ENCODE data around the gene YAF2. TPM values are rescaled to one million over a fixed set of nuclear protein-coding genes. Genes with fewer than 3 reads are reported as not detected.
"Not testable (repeated sequence)": the region's sequence is repeated elsewhere in the genome, so short reads cannot be mapped to it uniquely, and the experiment has no call there.

YAF2 gene
- total RNA-seq, 1 experiment from 2014 or later, result 49.6 TPM

DNA sequence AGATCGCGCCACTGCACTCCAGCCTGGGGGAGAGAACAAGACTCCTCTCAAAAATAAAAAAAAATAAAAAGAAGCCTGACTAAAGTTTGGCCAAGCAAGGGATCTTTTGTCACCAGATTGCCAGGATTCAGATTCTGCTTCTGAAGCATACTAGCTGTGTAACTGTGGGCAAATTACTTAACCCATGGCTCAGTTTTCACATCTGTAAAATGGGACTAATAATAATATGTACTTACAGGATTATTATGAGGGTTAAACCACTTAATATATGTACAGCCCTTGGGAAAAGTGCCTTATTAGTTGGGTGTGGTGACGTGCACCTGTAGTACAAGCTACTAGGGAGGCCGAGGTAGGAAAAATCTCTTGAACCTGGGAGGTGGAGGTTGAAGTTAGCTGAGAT lies 21.7 kb upstream of the YAF2 start:
- DNase-seq (ENCODE audit: unreplicated experiment), result no peak
- intact Hi-C loops (cut with micrococcal nuclease), result no loop called here
- CTCF ChIA-PET, result no interaction called here
- no peaks in the 10 kb centered on the region for H3K36me3 Mint-ChIP-seq (ENCODE audit: insufficient read depth, unreplicated experiment)
- H3K27ac Mint-ChIP-seq (ENCODE audit: low read depth, unreplicated experiment), result no peak overlapping the region
- no peaks in the 10 kb centered on the region for H3K9me3 Mint-ChIP-seq (ENCODE audit: unreplicated experiment)
- TF ChIP-seq, protein P1, sequence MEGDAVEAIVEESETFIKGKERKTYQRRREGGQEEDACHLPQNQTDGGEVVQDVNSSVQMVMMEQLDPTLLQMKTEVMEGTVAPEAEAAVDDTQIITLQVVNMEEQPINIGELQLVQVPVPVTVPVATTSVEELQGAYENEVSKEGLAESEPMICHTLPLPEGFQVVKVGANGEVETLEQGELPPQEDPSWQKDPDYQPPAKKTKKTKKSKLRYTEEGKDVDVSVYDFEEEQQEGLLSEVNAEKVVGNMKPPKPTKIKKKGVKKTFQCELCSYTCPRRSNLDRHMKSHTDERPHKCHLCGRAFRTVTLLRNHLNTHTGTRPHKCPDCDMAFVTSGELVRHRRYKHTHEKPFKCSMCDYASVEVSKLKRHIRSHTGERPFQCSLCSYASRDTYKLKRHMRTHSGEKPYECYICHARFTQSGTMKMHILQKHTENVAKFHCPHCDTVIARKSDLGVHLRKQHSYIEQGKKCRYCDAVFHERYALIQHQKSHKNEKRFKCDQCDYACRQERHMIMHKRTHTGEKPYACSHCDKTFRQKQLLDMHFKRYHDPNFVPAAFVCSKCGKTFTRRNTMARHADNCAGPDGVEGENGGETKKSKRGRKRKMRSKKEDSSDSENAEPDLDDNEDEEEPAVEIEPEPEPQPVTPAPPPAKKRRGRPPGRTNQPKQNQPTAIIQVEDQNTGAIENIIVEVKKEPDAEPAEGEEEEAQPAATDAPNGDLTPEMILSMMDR (IDR thresholded peaks at IDR 0.05; ENCODE audit: unreplicated experiment), result no peak
- H3K27me3 Mint-ChIP-seq (ENCODE audit: insufficient read depth, unreplicated experiment), result peaks cover 3% of the 10 kb centered on the region
- no peak overlapping the region for H3K4me3 Mint-ChIP-seq (ENCODE audit: unreplicated experiment)
- no TSS peak for BruUV-seq (replicated peaks)
- no peaks in the 10 kb centered on the region for H3K4me1 Mint-ChIP-seq (ENCODE audit: insufficient read depth, unreplicated experiment)
- POLR2A ChIA-PET, result no interaction called here

DNA sequence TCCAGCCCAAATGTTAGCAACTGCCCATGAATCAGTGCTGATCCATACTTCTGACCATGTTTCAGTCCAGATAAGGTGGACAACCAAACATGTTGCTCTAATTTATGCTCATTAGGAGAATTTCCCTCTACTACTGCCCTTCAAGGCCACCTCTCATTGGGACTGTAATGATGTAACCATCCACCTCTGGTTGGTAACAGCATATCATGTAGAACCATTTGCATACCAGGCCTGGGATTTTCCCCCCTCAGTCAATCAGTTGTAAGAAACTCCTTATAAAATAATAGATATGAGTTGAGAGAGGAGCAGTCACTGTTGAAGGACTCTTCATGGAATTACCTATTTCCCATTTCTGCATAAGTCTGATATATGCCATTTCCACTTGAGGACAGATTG lies 17.8 kb upstream of the YAF2 start:
- Mint-ChIP-seq H3K36me3 (ENCODE audit: insufficient read depth, unreplicated experiment) (no peaks in the 10 kb centered on the region), H3K9me3 (ENCODE audit: unreplicated experiment) (peaks cover 8% of the 10 kb centered on the region), H3K4me3 (ENCODE audit: unreplicated experiment) (no peak overlapping the region), H3K4me1 (ENCODE audit: insufficient read depth, unreplicated experiment) (no peaks in the 10 kb centered on the region), H3K27ac (ENCODE audit: low read depth, unreplicated experiment) (no peak overlapping the region), H3K27me3 (ENCODE audit: insufficient read depth, unreplicated experiment) (peaks cover 25% of the 10 kb centered on the region)
- ChIA-PET POLR2A (interaction anchor here (1.0 kb wide), 2 partner anchors 69 to 111 kb away, joined by 3 read pairs; partner anchors contain the start of gene GXYLT1), CTCF (interaction anchor here (0.6 kb wide), 2 partner anchors 21 to 23 kb away, joined by 3 to 4 read pairs; no protein-coding TSS in a partner anchor)
- BruUV-seq (replicated peaks), result no TSS peak
- intact Hi-C loops (cut with micrococcal nuclease), result no loop called here
- TF ChIP-seq, protein P1 (IDR thresholded peaks at IDR 0.05; ENCODE audit: unreplicated experiment), result no peak
- no peak for DNase-seq (ENCODE audit: unreplicated experiment)

DNA sequence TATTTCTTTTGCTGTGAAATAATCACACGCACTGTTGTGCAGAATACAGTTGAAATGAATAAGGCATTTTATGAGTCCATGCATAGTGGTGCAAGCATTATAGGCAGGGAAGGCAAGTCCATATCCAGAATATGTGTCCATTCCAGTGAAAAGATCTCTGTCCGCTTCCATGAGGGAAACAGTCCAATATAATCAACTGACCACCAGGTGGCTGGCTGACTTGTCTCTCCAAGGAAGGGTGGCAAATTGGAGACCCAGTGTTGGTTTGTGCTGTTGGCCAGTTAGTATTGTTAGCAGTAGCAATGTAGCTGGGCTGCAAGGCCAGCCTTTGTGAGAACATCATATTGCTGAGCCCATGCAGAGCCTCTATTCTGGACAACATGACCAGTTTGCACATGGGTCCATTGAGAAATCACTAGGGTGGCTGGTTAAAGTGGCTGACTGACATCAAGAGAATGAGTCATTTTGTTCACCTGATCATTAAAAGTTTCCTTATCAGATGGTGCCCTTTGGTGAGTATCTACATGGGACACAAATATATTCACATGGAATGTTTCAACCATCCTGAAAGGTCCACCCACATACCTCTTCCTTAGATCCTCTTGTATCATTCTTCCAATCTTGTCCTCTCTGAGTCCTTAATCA lies 17.3 kb upstream of the YAF2 start:
- ChIA-PET POLR2A (no interaction called here), CTCF (interaction anchor here (0.6 kb wide), 1 partner anchor 24 kb away, joined by 3 read pairs; no protein-coding TSS in a partner anchor)
- TF ChIP-seq, protein P1 (IDR thresholded peaks at IDR 0.05; ENCODE audit: unreplicated experiment), result no peak
- H3K4me1 Mint-ChIP-seq (ENCODE audit: insufficient read depth, unreplicated experiment), result no peaks in the 10 kb centered on the region
- H3K27me3 Mint-ChIP-seq (ENCODE audit: insufficient read depth, unreplicated experiment), result peaks cover 25% of the 10 kb centered on the region
- H3K9me3 Mint-ChIP-seq (ENCODE audit: unreplicated experiment), result peaks cover 8% of the 10 kb centered on the region
- no peaks in the 10 kb centered on the region for H3K36me3 Mint-ChIP-seq (ENCODE audit: insufficient read depth, unreplicated experiment)
- no TSS peak for BruUV-seq (replicated peaks)
- intact Hi-C loops (cut with micrococcal nuclease), result no loop called here
- H3K27ac Mint-ChIP-seq (ENCODE audit: low read depth, unreplicated experiment), result no peak overlapping the region
- DNase-seq (ENCODE audit: unreplicated experiment), result no peak
- no peak overlapping the region for H3K4me3 Mint-ChIP-seq (ENCODE audit: unreplicated experiment)

DNA sequence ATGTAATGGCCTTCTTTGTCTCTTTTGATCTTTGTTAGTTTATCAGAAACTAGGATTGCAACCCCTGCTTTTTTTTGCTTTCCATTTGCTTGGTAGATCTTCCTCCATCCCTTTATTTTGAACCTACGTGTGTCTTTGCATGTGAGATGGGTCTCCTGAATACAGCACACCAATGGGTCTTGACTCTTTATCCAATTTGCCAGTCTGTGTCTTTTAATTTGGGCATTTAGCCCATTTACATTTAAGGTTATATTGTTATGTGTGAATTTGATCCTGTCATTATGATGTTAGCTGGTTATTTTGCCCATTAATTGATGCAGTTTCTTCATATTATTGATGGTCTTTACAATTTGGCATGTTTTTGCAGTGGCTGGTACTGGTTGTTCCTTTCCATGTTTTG lies 14.6 kb upstream of the YAF2 start:
- H3K4me1 Mint-ChIP-seq (ENCODE audit: insufficient read depth, unreplicated experiment); H3K9me3 Mint-ChIP-seq (ENCODE audit: unreplicated experiment); DNase-seq (ENCODE audit: unreplicated experiment); BruUV-seq (replicated peaks); CTCF ChIA-PET; H3K4me3 Mint-ChIP-seq (ENCODE audit: unreplicated experiment); H3K27ac Mint-ChIP-seq (ENCODE audit: low read depth, unreplicated experiment); intact Hi-C loops (cut with micrococcal nuclease); H3K36me3 Mint-ChIP-seq (ENCODE audit: insufficient read depth, unreplicated experiment); POLR2A ChIA-PET: not testable (repeated sequence)
- H3K27me3 Mint-ChIP-seq (ENCODE audit: insufficient read depth, unreplicated experiment), result peaks cover 25% of the 10 kb centered on the region

DNA sequence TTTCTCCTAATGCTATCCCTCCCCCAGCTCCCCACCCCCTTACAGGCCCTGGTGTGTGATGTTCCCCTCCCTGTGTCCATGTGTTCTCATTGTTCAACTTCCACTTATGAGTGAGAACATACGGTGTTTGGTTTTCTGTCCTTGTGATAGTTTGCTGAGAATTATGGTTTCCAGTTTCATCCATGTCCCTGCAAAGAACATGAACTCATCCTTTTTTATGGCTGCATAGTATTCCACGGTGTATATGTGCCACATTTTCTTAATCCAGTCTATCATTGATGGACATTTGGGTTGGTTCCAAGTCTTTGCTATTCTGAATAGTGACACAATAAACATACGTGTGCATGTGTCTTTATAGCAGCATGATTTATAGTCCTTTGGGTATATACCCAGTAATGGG lies 11.0 kb upstream of the YAF2 start:
- H3K9me3 Mint-ChIP-seq (ENCODE audit: unreplicated experiment); H3K27ac Mint-ChIP-seq (ENCODE audit: low read depth, unreplicated experiment); H3K36me3 Mint-ChIP-seq (ENCODE audit: insufficient read depth, unreplicated experiment); CTCF ChIA-PET; POLR2A ChIA-PET; H3K4me1 Mint-ChIP-seq (ENCODE audit: insufficient read depth, unreplicated experiment); DNase-seq (ENCODE audit: unreplicated experiment); intact Hi-C loops (cut with micrococcal nuclease); BruUV-seq (replicated peaks); H3K4me3 Mint-ChIP-seq (ENCODE audit: unreplicated experiment): not testable (repeated sequence)
- peaks cover 25% of the 10 kb centered on the region for H3K27me3 Mint-ChIP-seq (ENCODE audit: insufficient read depth, unreplicated experiment)
